NCI-H748 (cell line): ENCODE results near the gene OGDH.
"Not testable (repeated sequence)": the region's sequence is repeated elsewhere in the genome, so short reads cannot be mapped to it uniquely, and the experiment has no call there.

Experiments used
- DNase-seq: peaks from one replicate; lab custom pipeline; 2025; ENCODE audit not compliant: unreplicated experiment; lab: John Stamatoyannopoulos, UW

OGDH gene

DNA sequence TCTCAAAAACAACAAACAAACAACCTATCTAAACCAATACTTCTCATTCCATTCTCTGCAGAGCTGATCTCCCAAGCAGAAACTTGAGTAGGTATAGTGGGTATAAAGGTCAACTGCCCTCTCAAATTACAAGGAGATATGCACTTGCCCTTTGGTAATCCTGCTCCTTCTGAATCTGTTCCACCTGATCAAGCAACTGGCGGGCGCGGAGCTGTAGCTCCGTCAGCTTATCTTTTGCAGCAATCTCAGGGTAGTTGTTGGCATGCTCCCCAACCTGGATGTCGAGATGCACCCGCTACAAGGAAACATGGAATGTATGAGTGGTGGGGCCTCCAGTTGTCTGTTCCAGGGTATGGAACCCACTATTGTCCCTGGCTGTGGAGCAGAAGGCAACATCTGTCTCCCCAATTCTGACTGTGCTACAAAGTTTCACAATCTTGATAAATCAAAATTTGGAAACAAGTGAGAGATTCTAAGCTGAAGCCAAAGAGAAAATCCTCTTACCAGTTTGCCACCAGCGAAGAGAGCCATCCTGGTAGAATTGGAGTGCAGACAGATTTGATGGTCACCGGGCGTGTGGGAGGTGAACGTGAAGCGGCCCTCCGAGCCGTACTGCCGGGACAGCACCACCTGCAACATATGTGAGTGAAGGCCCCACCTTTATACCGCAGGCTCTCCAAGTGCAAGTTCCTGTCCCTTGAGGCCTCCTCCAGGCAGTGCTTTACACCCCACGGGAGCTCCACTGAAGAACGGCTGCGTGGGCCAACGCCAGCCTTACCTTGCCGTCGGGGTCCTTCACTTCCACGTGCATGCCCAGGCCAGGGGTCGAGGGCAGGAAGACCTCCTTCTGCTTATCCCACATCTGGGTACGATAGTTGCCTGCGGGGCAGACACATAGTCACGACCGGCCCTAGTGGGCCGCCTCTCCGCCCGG is 25.2 kb upstream of the OGDH start:
- DNase-seq, result peak; percentile 38

DNA sequence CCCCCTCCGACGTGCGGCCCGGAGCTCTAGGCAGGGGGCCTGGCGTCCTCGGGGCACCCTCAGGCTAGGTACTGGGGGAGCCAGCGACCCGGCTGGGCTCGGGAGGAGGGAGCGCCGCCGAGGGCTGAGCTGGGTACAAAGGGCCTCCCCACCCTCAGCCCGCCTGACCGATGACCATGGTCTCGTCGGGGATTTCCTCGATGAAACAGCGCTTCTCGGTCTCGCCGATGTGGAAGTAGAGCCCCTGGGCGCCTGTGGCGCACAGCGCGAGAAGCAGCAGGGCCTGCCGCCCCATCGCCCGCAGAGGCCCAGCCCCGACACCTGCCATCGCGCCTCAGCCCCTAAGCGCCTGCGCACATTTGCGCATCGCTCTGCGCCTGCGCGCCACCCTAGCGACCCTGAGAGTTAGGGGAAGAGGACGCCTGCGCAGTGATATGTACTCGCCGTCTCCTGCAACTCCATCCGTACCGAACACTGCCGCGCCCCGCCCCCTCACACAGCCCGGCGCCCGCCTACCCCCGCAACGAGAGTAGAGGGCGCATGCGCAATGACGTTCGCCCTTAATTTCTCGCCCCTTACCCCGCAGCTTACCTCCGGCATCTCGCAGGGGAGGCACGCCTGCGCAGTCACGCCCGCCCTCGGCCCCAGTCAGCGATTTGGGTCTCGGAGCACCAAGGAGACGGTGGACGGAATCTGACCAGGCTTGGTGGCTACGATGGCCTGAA is 24.4 kb upstream of the OGDH start, which contains the start of gene TMED4:
TMED4 (minus strand) TSS at position 353 of the 725 bp plus-strand sequence; CDS start at position 328, 25 bp downstream.
- peak; percentile 98 for DNase-seq

DNA sequence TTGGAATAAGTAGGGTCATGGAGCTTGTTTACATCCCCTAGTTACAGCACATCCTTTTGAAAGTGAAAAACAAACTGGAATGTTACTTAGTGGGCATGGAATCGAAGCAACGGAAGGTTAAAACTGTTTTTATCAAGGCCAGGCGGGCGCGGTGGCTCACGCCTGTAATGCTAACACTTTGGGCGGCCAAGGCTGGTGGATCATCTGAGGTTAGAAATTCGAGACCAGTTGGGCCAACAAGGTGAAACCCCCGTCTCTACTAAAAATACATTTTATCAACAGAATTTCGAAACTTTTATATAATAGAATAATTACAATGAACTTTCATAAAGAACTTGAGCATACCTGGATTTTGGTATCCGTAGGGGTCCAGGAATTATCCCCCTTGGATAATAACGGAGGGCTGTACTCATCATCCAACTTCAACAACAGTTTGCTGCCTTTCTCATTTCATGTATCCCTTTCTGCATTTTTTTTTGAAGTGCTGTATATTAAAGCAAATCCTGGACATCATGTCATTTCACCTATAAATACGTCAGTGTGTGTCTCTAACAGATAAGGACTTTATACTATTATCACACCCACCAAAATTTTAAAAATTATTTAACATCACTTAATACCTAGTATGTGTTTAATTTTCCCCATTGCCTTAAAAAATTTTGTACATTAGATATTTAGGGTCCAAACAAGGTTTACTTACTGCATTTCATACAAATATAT is 23.1 kb upstream of the OGDH start:
- DNase-seq, result no peak

DNA sequence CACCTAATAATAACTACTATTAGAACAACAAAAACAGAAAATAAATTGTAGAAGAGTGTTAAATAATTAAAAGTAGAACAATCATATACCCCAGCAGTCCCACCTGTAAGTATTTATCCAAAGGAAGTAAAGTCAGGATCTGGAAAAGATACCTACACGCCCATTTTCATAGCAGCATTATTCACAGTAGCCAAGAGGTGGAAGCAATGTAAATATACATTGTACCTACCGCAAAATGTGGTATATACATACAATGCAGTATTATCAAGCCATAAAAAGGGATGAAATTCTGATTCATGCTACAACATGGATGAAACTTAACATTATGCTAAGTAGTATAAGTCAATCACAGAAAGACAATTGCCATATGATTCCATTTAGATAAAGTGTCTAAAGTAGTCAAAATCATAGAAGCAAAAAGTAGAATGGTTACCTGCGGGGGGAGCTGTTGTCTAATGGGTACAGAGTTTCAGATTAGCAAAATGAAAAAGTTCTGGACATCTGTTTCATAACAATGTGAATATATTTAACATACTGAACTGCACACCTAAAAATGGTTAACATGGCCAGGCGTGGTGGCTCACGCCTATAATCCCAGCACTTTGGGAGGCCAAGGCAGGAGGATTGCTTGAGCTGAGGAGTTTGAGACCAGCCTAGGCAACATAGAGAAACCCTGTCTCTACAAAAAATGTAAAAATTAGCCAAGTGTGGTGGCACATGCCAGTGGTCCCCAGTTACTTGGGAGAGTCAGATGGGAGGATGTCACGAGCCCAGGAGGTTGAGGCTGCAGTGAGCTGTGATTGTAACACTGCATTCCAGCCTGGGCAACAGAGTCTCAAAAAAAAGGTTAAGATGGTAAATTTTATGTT is 18.4 kb upstream of the OGDH start:
- peak; percentile 48 for DNase-seq

DNA sequence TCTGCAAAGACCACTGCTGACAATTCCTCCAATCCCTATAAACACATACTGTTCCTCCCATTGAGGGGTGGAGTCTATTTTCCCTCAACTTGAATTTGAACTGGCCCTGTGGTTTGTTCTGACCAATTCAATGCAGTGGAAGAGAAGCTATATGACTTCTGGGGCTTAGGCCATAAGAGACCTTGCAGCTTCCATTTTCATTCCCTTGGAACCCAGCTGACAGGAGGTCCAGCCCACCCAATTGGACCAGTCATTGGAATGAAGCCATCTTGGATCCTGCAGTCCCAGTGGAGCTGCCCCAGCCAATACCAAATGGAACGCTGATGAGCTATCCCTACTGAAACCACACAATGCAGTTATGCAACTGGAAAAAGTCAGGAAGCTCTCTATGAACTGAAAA is 15.5 kb upstream of the OGDH start:
- no peak for DNase-seq

DNA sequence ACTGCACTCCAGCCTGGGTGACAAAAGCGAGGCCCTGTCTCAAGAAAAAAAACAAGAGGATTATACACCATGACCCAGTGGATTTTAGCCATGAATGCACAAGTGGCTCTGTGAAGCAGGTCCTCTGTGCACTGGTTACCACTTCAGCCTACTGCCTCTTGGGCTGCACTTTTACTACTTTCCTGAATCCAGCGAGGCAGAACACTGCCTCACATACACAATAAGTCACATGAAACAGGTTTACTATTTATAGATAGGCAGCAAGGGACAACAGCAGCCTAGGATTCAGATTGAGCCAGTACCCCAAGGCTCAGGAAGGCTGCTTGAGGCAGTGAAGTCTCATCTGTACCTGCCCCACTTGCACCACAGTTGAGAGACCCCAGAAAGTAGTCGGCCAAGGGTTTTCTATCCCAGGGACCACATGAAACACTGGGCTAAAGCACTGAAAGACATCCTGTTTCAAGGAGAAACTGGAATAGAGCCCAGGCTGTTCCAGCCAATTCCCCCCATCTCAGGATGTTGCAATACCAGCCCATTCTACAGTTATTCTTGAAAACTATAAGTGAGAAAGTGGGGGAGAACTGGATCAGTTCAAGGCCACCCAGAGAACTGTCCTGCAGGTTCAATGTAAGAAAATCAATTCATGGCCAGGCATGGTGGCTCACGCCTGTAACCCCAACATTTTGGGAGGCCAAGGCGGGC is 10.3 kb upstream of the OGDH start:
- DNase-seq, result no peak

DNA sequence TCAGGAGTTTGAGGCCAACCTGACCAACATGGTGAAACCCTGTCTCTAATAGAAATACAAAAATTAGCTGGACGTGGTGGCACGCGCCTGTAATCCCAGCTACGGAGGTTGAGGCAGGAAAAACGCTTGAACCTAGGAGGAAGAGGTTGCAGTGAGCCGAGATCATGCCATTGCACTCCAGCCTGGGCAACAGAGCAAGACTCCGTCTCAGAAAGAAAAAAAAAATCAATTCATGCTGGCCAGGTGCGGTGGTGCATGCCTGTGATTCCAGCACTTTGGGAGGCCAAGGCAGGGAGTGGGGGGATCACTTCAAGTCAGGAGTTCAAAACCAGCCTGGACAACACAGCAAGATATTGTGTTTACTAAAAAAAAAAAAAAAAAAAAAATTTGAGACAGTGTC is 9.2 kb upstream of the OGDH start:
- DNase-seq, result not testable (repeated sequence)

DNA sequence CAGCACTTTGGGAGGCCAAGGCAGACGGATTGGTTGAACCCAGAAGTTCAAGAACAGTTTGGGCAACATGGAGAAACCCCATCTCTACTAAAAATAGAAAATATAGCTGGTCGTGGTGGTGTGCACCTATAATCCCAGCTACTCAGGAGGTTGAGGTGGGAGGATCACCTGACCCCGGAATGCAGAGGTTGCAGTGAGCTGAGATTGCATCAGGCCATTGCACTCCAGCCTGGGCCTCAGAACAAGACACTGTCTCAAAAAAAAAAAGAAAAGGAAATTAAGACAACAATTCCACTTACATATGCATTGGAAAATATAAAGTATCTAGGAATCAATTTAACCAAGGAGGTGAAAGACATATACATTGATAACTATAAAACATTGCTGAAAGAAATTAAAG is 7.2 kb upstream of the OGDH start:
- DNase-seq, result no peak

DNA sequence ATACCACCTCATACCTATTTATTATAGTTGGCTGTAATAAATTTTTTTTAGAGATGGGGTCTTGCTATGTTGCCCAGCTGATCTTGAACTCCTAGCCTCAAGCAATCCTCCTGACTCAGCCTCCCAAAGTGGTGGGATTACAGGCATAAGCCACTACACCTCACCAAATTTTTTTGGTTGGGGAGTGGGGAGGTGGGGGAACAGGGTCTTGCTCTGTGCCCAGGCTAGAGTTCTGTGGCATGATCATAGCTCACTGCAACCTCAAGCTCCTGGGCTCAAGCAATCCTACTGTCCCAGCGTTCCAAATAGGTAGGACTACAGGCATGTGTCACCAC is 3.9 kb upstream of the OGDH start:
- DNase-seq, result no peak

DNA sequence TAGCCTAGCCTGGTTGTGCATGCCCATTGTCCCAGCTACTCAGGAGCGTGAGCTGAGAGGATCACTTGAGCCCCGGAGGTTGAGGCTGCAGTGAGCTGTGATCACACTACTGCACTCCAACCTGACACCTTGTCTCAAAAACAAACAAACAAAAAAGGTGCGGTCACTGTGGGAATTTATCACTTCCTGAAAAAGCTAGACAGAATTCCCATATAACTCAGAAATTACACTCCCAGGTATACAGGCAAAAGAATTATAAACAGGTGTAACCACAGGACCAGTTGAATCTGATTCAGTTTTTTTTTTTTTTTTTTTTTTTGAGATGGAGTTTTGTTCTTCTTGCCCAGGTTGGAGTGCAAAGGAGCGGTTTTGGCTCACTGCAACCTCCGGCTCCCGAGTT is 3.2 kb upstream of the OGDH start:
- no peak for DNase-seq

DNA sequence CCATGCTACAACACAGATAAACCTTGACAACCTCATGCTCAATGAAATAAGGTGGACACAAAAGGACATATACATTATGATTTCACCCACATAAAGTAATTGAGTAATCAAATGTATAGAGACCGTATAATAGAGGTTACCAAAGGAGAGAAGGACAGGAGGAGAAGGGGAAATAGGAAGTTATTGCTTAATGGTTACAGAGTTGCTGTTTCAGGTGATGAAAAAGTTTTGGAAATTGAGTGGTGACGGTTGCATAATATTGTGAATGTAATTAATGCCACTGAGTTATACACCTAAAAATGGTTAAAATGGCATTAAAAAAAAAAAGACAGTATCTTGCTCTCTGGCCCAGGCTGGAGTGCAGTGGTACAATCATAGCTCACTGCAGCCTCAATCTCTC is 1.5 kb upstream of the OGDH start:
- no peak for DNase-seq

DNA sequence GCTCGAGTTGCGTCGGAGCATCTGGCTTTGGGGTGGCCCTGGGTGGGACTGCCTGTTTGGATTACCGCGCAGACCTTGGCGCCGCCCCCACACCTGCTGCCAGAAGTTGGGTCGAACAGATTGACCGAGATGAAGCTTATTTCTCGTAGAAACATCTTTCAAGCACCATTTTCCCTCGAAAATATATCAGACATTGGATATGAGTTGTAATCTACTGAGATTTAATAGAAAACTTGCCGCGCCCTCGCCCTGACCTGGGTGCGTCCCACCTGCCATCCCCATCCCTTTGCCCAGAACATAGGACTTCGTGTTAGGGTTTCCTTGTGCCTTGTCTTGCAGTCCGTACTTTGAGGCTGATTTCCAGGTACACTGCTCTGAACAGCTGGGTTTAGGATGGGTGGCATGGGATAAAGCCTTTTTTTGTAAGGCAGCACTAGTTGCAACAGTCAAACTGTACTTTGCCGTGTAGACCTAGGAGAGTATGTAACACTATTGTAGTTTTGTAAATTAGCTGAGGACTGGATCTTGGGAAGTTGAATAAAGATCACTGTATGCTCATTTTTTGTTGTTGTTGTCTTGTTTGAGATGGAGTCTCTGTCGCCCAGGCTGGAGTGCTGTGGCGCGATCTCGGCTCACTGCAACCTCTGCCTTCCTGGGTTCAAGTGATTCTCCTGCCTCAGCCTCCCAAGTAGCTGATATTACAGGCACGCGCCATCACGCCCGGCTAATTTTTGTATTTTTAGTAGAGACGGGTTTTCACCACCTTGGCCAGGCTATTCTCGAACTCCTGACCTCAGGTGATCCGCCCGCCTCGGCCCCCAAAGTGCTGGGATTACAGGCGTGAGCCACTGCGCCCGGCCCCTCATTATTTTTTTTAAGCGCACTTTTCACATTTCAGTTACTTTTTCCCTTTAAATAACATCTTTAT is 978 bp downstream of the OGDH start:
- peak; percentile 49 for DNase-seq

DNA sequence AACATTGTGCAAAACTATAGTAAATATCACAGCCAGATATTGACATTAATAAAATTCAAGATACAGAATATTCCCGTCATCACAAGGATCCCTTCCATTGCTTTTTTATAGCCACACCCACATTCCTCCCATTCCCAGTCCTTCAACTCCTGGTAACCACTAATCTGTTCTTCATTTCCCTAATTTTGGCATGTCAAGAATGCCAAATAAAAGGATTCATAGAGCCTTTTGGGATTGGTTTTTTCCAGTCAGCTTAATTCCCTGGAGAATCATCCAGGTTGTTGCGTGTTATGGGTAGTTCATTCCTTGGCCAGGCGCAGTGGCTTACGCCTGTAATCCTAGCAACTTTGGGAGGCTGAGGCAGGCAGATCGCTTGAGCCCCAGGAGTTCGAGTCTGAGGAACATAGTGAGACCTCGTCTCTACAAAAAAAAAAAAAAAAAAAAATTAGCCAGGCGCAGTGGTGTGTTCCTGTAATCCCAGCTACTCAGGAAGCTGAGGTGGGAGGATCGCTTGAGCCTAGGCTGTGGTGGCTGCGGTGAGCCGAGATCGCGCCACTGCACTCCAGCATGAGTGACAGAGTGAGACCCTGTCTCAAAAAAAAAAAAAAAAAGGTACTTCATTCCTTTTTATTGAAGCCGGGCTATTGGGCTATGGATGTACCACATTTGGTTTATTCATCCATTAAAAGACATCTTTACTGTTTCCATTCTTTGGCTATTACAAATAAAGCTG is 2.7 kb downstream of the OGDH start:
- DNase-seq, result no peak

DNA sequence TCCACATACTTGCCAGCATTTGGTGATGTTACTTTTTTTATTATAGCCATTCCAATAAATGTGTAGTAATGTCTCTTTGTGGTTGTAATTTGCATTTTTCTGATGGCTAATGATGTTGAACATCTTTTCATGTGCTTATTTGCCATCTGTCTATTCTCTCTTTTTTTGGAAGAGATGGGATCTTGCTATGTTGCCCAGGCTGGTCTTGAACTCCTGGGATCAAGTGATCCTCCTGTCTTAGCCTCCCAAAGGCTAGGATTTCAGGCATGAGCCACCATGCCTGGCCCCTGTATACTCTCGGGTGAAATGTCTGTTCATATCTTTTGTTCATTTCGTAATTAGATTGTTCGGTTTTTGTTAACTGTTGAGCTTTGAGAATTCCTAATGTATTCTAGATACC is 3.4 kb downstream of the OGDH start:
- no peak for DNase-seq

DNA sequence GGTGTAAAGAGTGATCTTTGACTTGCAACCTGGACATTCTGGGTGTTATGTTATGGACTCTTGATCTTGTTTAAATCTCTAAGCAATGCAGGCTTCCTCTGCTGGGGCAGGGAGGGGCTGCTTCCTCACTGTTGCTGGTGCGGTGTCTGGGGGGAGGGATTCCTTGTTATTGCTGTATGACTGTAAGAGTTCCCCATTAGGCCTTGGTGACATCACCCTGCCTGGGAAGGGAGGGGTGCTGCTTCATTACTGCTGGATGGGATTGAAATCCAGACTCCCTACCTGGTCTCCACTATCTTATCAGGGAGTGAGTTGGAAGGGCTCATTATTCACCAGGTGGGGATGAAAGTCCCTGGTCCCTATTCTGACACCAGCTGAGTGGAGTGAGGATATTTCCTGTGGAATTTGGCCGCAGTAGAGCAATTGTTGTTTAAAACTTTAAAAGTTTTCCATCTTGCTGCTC is 8.8 kb downstream of the OGDH start:
- no peak for DNase-seq

DNA sequence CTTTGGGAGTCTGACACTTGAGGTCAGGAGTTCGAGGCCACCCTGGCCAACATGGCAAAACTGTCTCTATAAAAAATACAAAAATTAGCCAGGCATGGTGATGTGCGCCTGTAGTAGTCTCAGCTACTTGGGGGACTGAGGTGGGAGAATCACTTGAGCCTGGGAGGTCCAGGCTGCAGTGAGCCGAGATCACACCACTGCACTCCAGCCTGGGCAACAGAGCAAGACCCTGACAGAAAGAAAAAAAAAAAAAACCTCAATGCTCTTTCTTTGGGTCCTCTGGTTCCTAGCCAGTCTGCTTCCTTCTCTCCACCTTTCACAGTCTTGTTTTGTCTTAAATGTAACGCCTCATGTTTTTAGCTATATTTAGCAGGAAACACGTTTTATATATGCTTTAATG is 9.4 kb downstream of the OGDH start:
- DNase-seq, result no peak

DNA sequence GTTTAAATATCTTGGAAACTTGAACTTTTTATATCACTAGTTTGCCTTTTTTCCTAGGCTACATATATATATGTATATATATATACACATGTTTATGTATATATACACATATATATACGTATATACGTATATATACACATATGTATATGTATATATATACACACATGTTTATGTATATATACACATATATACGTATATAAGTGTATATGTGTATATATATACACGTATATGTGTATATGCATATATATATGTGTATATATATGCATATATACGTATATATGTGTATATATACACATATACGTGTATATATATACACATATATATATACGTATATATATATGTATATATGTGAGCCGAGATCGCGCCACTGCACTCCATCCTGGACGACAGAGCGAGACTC is 10.1 kb downstream of the OGDH start:
- no peak for DNase-seq

DNA sequence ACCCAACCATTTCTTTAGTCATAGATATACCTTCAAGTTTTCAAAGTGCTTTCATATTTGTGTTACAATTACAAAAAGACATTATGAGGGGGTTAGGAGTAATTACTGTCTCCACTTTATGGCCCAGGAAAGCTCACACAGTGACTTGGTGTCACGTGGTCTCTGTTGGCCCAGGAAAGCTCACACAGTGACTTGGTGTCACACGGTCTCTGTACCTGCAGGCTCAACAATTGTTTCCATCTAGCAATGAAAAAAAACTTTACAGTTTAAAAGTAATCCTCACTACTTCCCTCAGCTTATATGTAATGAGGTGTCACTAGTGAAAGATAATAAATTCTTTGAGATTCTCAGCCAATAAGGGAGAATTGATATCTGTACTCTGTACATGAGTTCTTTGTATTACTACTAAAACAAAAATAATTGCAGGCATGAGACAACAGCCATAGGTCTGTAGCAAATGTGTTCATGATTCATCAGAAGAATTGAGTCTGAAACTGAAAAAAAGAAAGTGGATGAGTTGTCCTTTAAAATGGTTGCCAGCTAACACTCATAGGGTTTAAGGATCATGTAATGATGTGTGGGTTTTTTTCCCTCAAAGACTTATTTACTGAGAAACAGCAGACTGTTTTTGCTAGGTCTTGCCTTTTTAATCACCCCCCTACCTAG is 10.9 kb downstream of the OGDH start:
- DNase-seq, result no peak
